SHP77 treated with DMSO at 0.1 percent for 48 hours (cell line): ENCODE data around the gene FASTK.

Experiments used
- DNase-seq: peaks from one replicate; lab custom pipeline; 2025; lab: John Stamatoyannopoulos, UW

FASTK gene

GRCh38 chr7:151081170-151082101 lies 827 bp upstream of the FASTK start:
- no peak for DNase-seq

- DNase-seq: no peak
These were observed 515 bp downstream of the FASTK start for GRCh38 chr7:151080067-151080521.

GRCh38 chr7:151079199-151079910 lies 1.3 kb downstream of the FASTK start:
- DNase-seq: no peak

- DNase-seq: no peak
These were observed 2.2 kb downstream of the FASTK start for GRCh38 chr7:151078233-151079040.

GRCh38 chr7:151077705-151078232 lies 2.8 kb downstream of the FASTK start:
- no peak for DNase-seq

- no peak for DNase-seq
These were observed 3.5 kb downstream of the FASTK start for GRCh38 chr7:151076863-151077704.

GRCh38 chr7:151075978-151076426 lies 4.6 kb downstream of the FASTK start:
- DNase-seq: no peak

- DNase-seq: no peak
These were observed 5.0 kb downstream of the FASTK start for GRCh38 chr7:151075662-151075971.

- no peak for DNase-seq
These were observed 5.6 kb downstream of the FASTK start for GRCh38 chr7:151074817-151075661.

GRCh38 chr7:151073990-151074389 lies 6.6 kb downstream of the FASTK start:
- DNase-seq: no peak

- DNase-seq: no peak
These were observed 9.4 kb downstream of the FASTK start for GRCh38 chr7:151071032-151071866.

GRCh38 chr7:151070574-151070960 lies 10.0 kb downstream of the FASTK start:
- no peak for DNase-seq

- no peak for DNase-seq
These were observed 10.6 kb downstream of the FASTK start for GRCh38 chr7:151069841-151070573.

GRCh38 chr7:151068069-151068773 lies 12.4 kb downstream of the FASTK start:
- no peak for DNase-seq

GRCh38 chr7:151066273-151066974 lies 14.2 kb downstream of the FASTK start:
- no peak for DNase-seq

- DNase-seq: no peak
These were observed 15.1 kb downstream of the FASTK start for GRCh38 chr7:151065516-151065915.

GRCh38 chr7:151064993-151065392 lies 15.6 kb downstream of the FASTK start:
- no peak for DNase-seq
